GM23338 (cell line): Measurements from ENCODE around the gene CLIC5. TPM values are rescaled to one million over a fixed set of nuclear protein-coding genes. Genes with fewer than 3 reads are reported as not detected.

ENCODE experiments used
- ATAC-seq: fragments of 200-7000 bp; cut with Tn5 transposase; 3 replicates; pipeline ENCODE4 v1.9.1; 2020
- DNase-seq: peaks from one replicate; pipeline ENCODE4 v3.0.0-alpha.2; 2015; ENCODE audit warnings: low spot score
- H2AFZ ChIP-seq: fragments of 200-600 bp; sonication (generic); 2 replicates; pipeline ENCODE4 v1.8.0; 2016; ENCODE audit warnings: antibody characterized with exemption, mild to moderate bottlenecking, moderate library complexity
- H3F3A ChIP-seq: fragments of 200-600 bp; sonication (generic); replicated peaks from 2 replicates; pipeline ENCODE4 v1.8.0; 2017; ENCODE audit warnings: antibody characterized with exemption, mixed run types, low read depth
- H3K27ac ChIP-seq: fragments of 200-600 bp; sonication (generic); 2 replicates; pipeline ENCODE4 v1.6.1; 2016; ENCODE audit warnings: low read depth
- H3K27me3 ChIP-seq: fragments of 200-600 bp; sonication (generic); 2 replicates; pipeline ENCODE4 v1.8.0; 2016; ENCODE audit warnings: mild to moderate bottlenecking, mixed run types, moderate library complexity; ENCODE audit not compliant: insufficient read depth
- H3K36me3 ChIP-seq: fragments of 200-600 bp; sonication (generic); 2 replicates; pipeline ENCODE4 v1.8.0; 2016; ENCODE audit warnings: mild to moderate bottlenecking; ENCODE audit not compliant: insufficient read depth
- H3K4me1 ChIP-seq: fragments of 200-600 bp; sonication (generic); 2 replicates; pipeline ENCODE4 v1.8.0; 2016; ENCODE audit warnings: mild to moderate bottlenecking, moderate library complexity; ENCODE audit not compliant: insufficient read depth
- H3K4me2 ChIP-seq: fragments of 200-600 bp; sonication (generic); 2 replicates; pipeline ENCODE4 v1.7.1; 2017; ENCODE audit warnings: mixed run types
- H3K4me3 ChIP-seq: fragments of 200-600 bp; sonication (generic); 2 replicates; pipeline ENCODE4 v1.6.1; 2016; ENCODE audit warnings: mixed run types
- H3K79me2 ChIP-seq: fragments of 200-600 bp; sonication (generic); replicated peaks from 2 replicates; pipeline ENCODE4 v1.8.0; 2017; ENCODE audit warnings: mild to moderate bottlenecking; ENCODE audit not compliant: insufficient read depth
- H3K9me2 ChIP-seq: fragments of 200-600 bp; sonication (generic); 2 replicates; pipeline ENCODE4 v1.8.0; 2017; ENCODE audit not compliant: insufficient read depth
- H4K20me1 ChIP-seq: fragments of 200-600 bp; sonication (generic); replicated peaks from 2 replicates; pipeline ENCODE4 v1.8.0; 2017; ENCODE audit warnings: mild to moderate bottlenecking; ENCODE audit not compliant: insufficient read depth
- H3K27ac Mint-ChIP-seq: 2 replicates; pipeline ENCODE4 v1.8.0; 2020; ENCODE audit warnings: inconsistent platforms, mild to moderate bottlenecking, moderate library complexity, mixed read lengths
- H3K27me3 Mint-ChIP-seq: 3 replicates; pipeline ENCODE4 v1.8.0; 2022; ENCODE audit warnings: low read depth, mild to moderate bottlenecking, moderate library complexity, mixed read lengths, inconsistent platforms; ENCODE audit not compliant: insufficient read depth, poor library complexity
- H3K36me3 Mint-ChIP-seq: 3 replicates; pipeline ENCODE4 v1.8.0; 2021; ENCODE audit warnings: low read depth, mild to moderate bottlenecking, inconsistent platforms, moderate library complexity, mixed read lengths
- H3K4me1 Mint-ChIP-seq: 3 replicates; pipeline ENCODE4 v1.8.0; 2020; ENCODE audit warnings: mild to moderate bottlenecking, inconsistent platforms, mixed read lengths
- H3K4me3 Mint-ChIP-seq: 3 replicates; pipeline ENCODE4 v1.8.0; 2021; ENCODE audit warnings: moderate library complexity, mild to moderate bottlenecking, inconsistent platforms, mixed read lengths
- H3K9me3 Mint-ChIP-seq: 3 replicates; pipeline ENCODE4 v1.8.0; 2020; ENCODE audit warnings: moderate library complexity, mild to moderate bottlenecking, inconsistent platforms, mixed read lengths
- CREB1 ChIP-seq: fragments of 250-450 bp; sonication (Bioruptor Pico); IDR thresholded peaks from 2 replicates; pipeline ENCODE4 v1.5.0; 2020; ENCODE audit warnings: low read depth, mild to moderate bottlenecking, moderate library complexity
- ETS1 ChIP-seq: IDR thresholded peaks from 2 replicates; pipeline ENCODE4 v1.6.1; 2016; ENCODE audit warnings: antibody characterized with exemption
- EZH2 ChIP-seq: fragments of 200-600 bp; sonication (generic); IDR thresholded peaks from one replicate; pipeline ENCODE4 v1.8.0; 2017; ENCODE audit warnings: antibody characterized with exemption, mild to moderate bottlenecking, low read depth; ENCODE audit not compliant: unreplicated experiment
- EZH2phosphoT487 ChIP-seq: fragments of 200-600 bp; sonication (generic); IDR thresholded peaks from one replicate; pipeline ENCODE4 v1.8.1; 2018; ENCODE audit warnings: antibody characterized with exemption; ENCODE audit not compliant: unreplicated experiment
- JUNB ChIP-seq: IDR thresholded peaks from one replicate; pipeline ENCODE4 v1.6.1; 2016; ENCODE audit warnings: antibody characterized with exemption; ENCODE audit not compliant: unreplicated experiment
- POLR2AphosphoS5 ChIP-seq: IDR thresholded peaks from 2 replicates; pipeline ENCODE4 v1.6.1; 2016; ENCODE audit warnings: antibody characterized with exemption, low read depth
- REST ChIP-seq: IDR thresholded peaks from one replicate; pipeline ENCODE4 v1.6.1; 2018; ENCODE audit warnings: antibody characterized with exemption; ENCODE audit not compliant: unreplicated experiment
- STAT1 ChIP-seq: IDR thresholded peaks from one replicate; pipeline ENCODE4 v1.6.1; 2016; ENCODE audit warnings: antibody characterized with exemption; ENCODE audit not compliant: unreplicated experiment
- ZNF114 ChIP-seq: fragments of 250-450 bp; sonication (Bioruptor Pico); IDR thresholded peaks from 2 replicates; pipeline ENCODE4 v1.5.0; 2020; ENCODE audit warnings: mild to moderate bottlenecking, moderate library complexity
- ZNF331 ChIP-seq: fragments of 250-450 bp; sonication (Bioruptor Pico); IDR thresholded peaks from 2 replicates; pipeline ENCODE4 v1.5.0; 2020; ENCODE audit warnings: low read depth, mild to moderate bottlenecking, moderate library complexity
- ZNF462 ChIP-seq: fragments of 250-450 bp; sonication (Bioruptor Pico); IDR thresholded peaks from 2 replicates; pipeline ENCODE4 v1.5.0; 2020; ENCODE audit warnings: mild to moderate bottlenecking, moderate library complexity
- polyA plus RNA-seq: library from polyadenylated mRNA; unstranded; fragments of >200 nt; fragmentation: Nextera tagmentation; extraction: Ambion mirVana; gene quantifications from 2 replicates; pipeline ENCODE4 v1.2.1, GENCODE V29; 2016
- total RNA-seq: library from RNA; depleted of rRNA; stranded (reverse); fragments of >200 nt; shearing (Covaris generic); gene quantifications from 2 replicates; pipeline ENCODE4 v1.2.3, GENCODE V29; 2014

Gene CLIC5
- total and polyA plus RNA-seq, 2 experiments from 2014 or later = 0.08 TPM; not detected in 1

GRCh38 chr6:45967363-45967762 lies 48.3 kb downstream of the CLIC5 start:
- Histone ChIP-seq H3K27me3 (no peaks in the 10 kb centered on the region), H3K4me2 (no peak overlapping the region), H3K27ac (no peak overlapping the region), H3K4me3 (no peak overlapping the region), H3K9me2 (peaks cover 28% of the 10 kb centered on the region), H2AFZ (no peak overlapping the region), H3K36me3 (no peaks in the 10 kb centered on the region; the same call in 1 of the 2 replicates), H3F3A (no peaks in the 10 kb centered on the region), H3K79me2 (no peaks in the 10 kb centered on the region), H4K20me1 (no peaks in the 10 kb centered on the region), H3K4me1 (peaks cover 1% of the 10 kb centered on the region; the same call in 1 of the 2 replicates)
- ATAC-seq = no peak
- TF ChIP-seq ETS1 (no peak), ZNF462 (CRISPR knock-in tag) (no peak), POLR2AphosphoS5 (no peak), ZNF114 (CRISPR knock-in tag) (no peak), JUNB (no peak), CREB1 (CRISPR knock-in tag) (no peak), ZNF331 (CRISPR knock-in tag) (no peak), REST (no peak), EZH2 (no peak), STAT1 (no peak), EZH2phosphoT487 (no peak)
- no peak for DNase-seq
- Mint-ChIP-seq H3K4me3 (no peak overlapping the region), H3K9me3 (no peaks in the 10 kb centered on the region), H3K4me1 (peaks cover 9% of the 10 kb centered on the region; the same call in 2 of the 3 replicates), H3K36me3 (no peaks in the 10 kb centered on the region), H3K27me3 (peaks cover 2% of the 10 kb centered on the region), H3K27ac (no peak overlapping the region)
